OCI-LY1 (cell line): ENCODE results near the gene TEAD3.

Experiments
- H2AFZ ChIP-seq: fragments of 200-600 bp; sonication (generic), shearing (Covaris generic); 2 replicates; pipeline ENCODE4 v1.6.0; 2014; ENCODE audit warnings: antibody characterized with exemption, mild to moderate bottlenecking, low read length
- H3F3A ChIP-seq: fragments of 200-600 bp; sonication (generic), shearing (Covaris generic); 2 replicates; pipeline ENCODE4 v1.6.0; 2014; ENCODE audit warnings: mild to moderate bottlenecking, antibody characterized with exemption, low read length, moderate library complexity; ENCODE audit not compliant: insufficient read depth
- H3K27ac ChIP-seq: fragments of 200-600 bp; sonication (generic); 2 replicates; pipeline ENCODE4 v1.5.1; 2014; ENCODE audit warnings: low read length, mixed run types, mild to moderate bottlenecking, low read depth; ENCODE audit not compliant: poor library complexity, severe bottlenecking
- H3K27me3 ChIP-seq: fragments of 200-600 bp; sonication (generic); 2 replicates; pipeline ENCODE4 v1.6.0; 2014; ENCODE audit warnings: antibody characterized with exemption, mild to moderate bottlenecking, low read length, moderate library complexity; ENCODE audit not compliant: insufficient read depth
- H3K36me3 ChIP-seq: fragments of 200-600 bp; sonication (generic); 2 replicates; pipeline ENCODE4 v1.6.1; 2014; ENCODE audit warnings: mild to moderate bottlenecking, antibody characterized with exemption, low read length, moderate library complexity, mixed read lengths; ENCODE audit not compliant: insufficient read depth
- H3K4me1 ChIP-seq: fragments of 200-600 bp; sonication (generic); 2 replicates; pipeline ENCODE4 v1.5.1; 2014; ENCODE audit warnings: mild to moderate bottlenecking, low read length, moderate library complexity; ENCODE audit not compliant: insufficient read depth, severe bottlenecking
- H3K4me2 ChIP-seq: fragments of 200-600 bp; sonication (generic), shearing (Covaris generic); 2 replicates; pipeline ENCODE4 v1.6.1; 2014; ENCODE audit warnings: low read length
- H3K4me3 ChIP-seq: fragments of 200-600 bp; sonication (generic); 2 replicates; pipeline ENCODE4 v1.5.1; 2014; ENCODE audit warnings: low read length, low read depth, mild to moderate bottlenecking, mixed read lengths; ENCODE audit not compliant: poor library complexity, severe bottlenecking
- H3K79me2 ChIP-seq: fragments of 200-600 bp; shearing (Covaris generic); 2 replicates; pipeline ENCODE4 v1.6.1; 2016; ENCODE audit warnings: mixed run types, low read length, mixed read lengths; ENCODE audit not compliant: insufficient read depth
- H3K9ac ChIP-seq: fragments of 200-600 bp; sonication (generic), shearing (Covaris generic); 2 replicates; pipeline ENCODE4 v1.6.1; 2014; ENCODE audit warnings: mild to moderate bottlenecking, low read length, mixed read lengths
- H3K9me2 ChIP-seq: fragments of 200-600 bp; sonication (generic), shearing (Covaris generic); 2 replicates; pipeline ENCODE4 v1.6.1; 2014; ENCODE audit warnings: low read depth, mild to moderate bottlenecking, low read length, mixed read lengths
- H3K9me3 ChIP-seq: fragments of 200-600 bp; shearing (Covaris generic); 2 replicates; pipeline ENCODE4 v1.6.1; 2014; ENCODE audit warnings: low read length, mixed read lengths
- H4K20me1 ChIP-seq: fragments of 200-600 bp; sonication (generic), shearing (Covaris generic); 2 replicates; pipeline ENCODE4 v1.6.0; 2016; ENCODE audit warnings: mild to moderate bottlenecking, low read length; ENCODE audit not compliant: insufficient read depth
- CTCF ChIP-seq: fragments of 200-600 bp; sonication (generic), shearing (Covaris generic); IDR thresholded peaks from 2 replicates; pipeline ENCODE4 v1.5.1; 2017; ENCODE audit warnings: mild to moderate bottlenecking, antibody characterized with exemption, low read length, moderate library complexity, mixed read lengths
- EZH2 ChIP-seq: fragments of 200-600 bp; sonication (generic), shearing (Covaris generic); IDR thresholded peaks from 2 replicates; pipeline ENCODE4 v1.8.0; 2017; ENCODE audit warnings: borderline replicate concordance, mixed run types, mild to moderate bottlenecking, antibody characterized with exemption, low read length, moderate library complexity, mixed read lengths

TEAD3 gene

GRCh38 chr6:35533981-35534380, 37.1 kb upstream of the TEAD3 start:
- no peaks in the 10 kb centered on the region for H3K79me2 ChIP-seq
- H3K9me2 ChIP-seq, result no peaks in the 10 kb centered on the region
- H3K4me2 ChIP-seq, result no peak overlapping the region
- no peak overlapping the region for H3K4me3 ChIP-seq
- no peaks in the 10 kb centered on the region for H3F3A ChIP-seq
- no peak overlapping the region for H3K27ac ChIP-seq
- no peak overlapping the region for H2AFZ ChIP-seq
- H3K9ac ChIP-seq, result no peak overlapping the region
- H3K36me3 ChIP-seq, result no peaks in the 10 kb centered on the region
- H3K4me1 ChIP-seq, result no peaks in the 10 kb centered on the region
- no peaks in the 10 kb centered on the region for H4K20me1 ChIP-seq
- TF ChIP-seq CTCF (no peak), EZH2 (no peak)
- no peaks in the 10 kb centered on the region for H3K9me3 ChIP-seq
- 0 out of 2 replicates have a peak, but pooled peaks cover 5% of the 10 kb centered on the region for H3K27me3 ChIP-seq

GRCh38 chr6:35532126-35532525, 35.2 kb upstream of the TEAD3 start:
- TF ChIP-seq EZH2, result no peak
- no peak for TF ChIP-seq CTCF
- no peak overlapping the region for H3K4me2 ChIP-seq
- H4K20me1 ChIP-seq, result no peaks in the 10 kb centered on the region
- no peaks in the 10 kb centered on the region for H3K4me1 ChIP-seq
- H2AFZ ChIP-seq, result no peak overlapping the region
- H3K9ac ChIP-seq, result no peak overlapping the region
- H3K27me3 ChIP-seq, result no peaks in the 10 kb centered on the region
- H3K27ac ChIP-seq, result no peak overlapping the region
- no peaks in the 10 kb centered on the region for H3K79me2 ChIP-seq
- no peaks in the 10 kb centered on the region for H3F3A ChIP-seq
- H3K36me3 ChIP-seq, result no peaks in the 10 kb centered on the region
- no peak overlapping the region for H3K4me3 ChIP-seq
- no peaks in the 10 kb centered on the region for H3K9me2 ChIP-seq
- no peaks in the 10 kb centered on the region for H3K9me3 ChIP-seq

- Histone ChIP-seq H3K4me1 (peaks cover 9% of the 10 kb centered on the region), H4K20me1 (no peaks in the 10 kb centered on the region), H3K79me2 (no peaks in the 10 kb centered on the region), H3K9me2 (no peaks in the 10 kb centered on the region), H3K4me3 (no peak overlapping the region), H3K9ac (no peak overlapping the region), H3K27ac (no peak overlapping the region), H2AFZ (no peak overlapping the region), H3F3A (no peaks in the 10 kb centered on the region), H3K27me3 (no peaks in the 10 kb centered on the region), H3K9me3 (no peaks in the 10 kb centered on the region), H3K36me3 (no peaks in the 10 kb centered on the region), H3K4me2 (no peak overlapping the region)
- TF ChIP-seq CTCF (no peak), EZH2 (no peak)
Measured at GRCh38 chr6:35524380-35525020, 27.6 kb upstream of the TEAD3 start.
